Kidney (tissue), 14 donors: ENCODE results near the gene GLRX. TPM values are rescaled to one million over a fixed set of nuclear protein-coding genes. Genes with fewer than 3 reads are reported as not detected.

Source experiments
- DNase-seq, 5 donors: peaks; one replicate each; pipeline ENCODE4 v3.0.0-alpha.2; 2013 to 2020
- FAIRE-seq: peaks from 2 replicates; lab custom pipeline; 2012; peaks lifted over from hg19 to GRCh38; lab: Jason Lieb, UNC
- H3K27ac ChIP-seq, 2 donors: one replicate each; pipeline ENCODE4 v1.7.0; 2013; ENCODE audit warnings: low read depth in 2 of 2, low read length in 2 of 2, inconsistent platforms in 1 of 2
- H3K27me3 ChIP-seq: one replicate; pipeline ENCODE4 v1.7.1; 2013; ENCODE audit warnings: low read length, inconsistent platforms; ENCODE audit not compliant: control insufficient read depth, insufficient read depth
- H3K36me3 ChIP-seq, 3 donors: one replicate each; pipeline versions ENCODE4 v1.7.0 to v1.7.1; 2013; ENCODE audit warnings: low read length in 3 of 3, control low read depth in 1 of 3, inconsistent platforms in 1 of 3; ENCODE audit not compliant: insufficient read depth in 3 of 3, control insufficient read depth in 2 of 3
- H3K4me1 ChIP-seq, 3 donors: one replicate each; pipeline versions ENCODE4 v1.7.0 to v1.7.1; 2013; ENCODE audit warnings: low read length in 3 of 3, inconsistent platforms in 1 of 3, low read depth in 1 of 3; ENCODE audit not compliant: control insufficient read depth in 2 of 3, insufficient read depth in 2 of 3
- H3K4me3 ChIP-seq, 3 donors: one replicate each; pipeline versions ENCODE4 v1.7.0 to v1.8.1; 2013; ENCODE audit warnings: low read length in 3 of 3, control low read depth in 1 of 3, inconsistent platforms in 1 of 3
- H3K9ac ChIP-seq, 3 donors: one replicate each; pipeline versions ENCODE4 v1.7.0 to v1.7.1; 2013; ENCODE audit warnings: low read length in 3 of 3, control low read depth in 1 of 3, inconsistent platforms in 1 of 3
- H3K9me3 ChIP-seq, 3 donors: one replicate each; pipeline versions ENCODE4 v1.7.0 to v1.7.1; 2013; ENCODE audit warnings: low read length in 3 of 3, control low read depth in 1 of 3, inconsistent platforms in 1 of 3; ENCODE audit not compliant: control insufficient read depth in 2 of 3, insufficient read depth in 1 of 3
- CTCF ChIP-seq: IDR thresholded peaks from 3 replicates; pipeline ENCODE4 v1.5.1; 2012; ENCODE audit warnings: mild to moderate bottlenecking, moderate library complexity, borderline replicate concordance; ENCODE audit not compliant: insufficient read depth; ENCODE audit errors: extremely low read depth
- intact Hi-C: fragments of 100-400 bp; cut with DNase I; formaldehyde crosslinking; loops from one replicate; pipeline ENCODE4 v1.11.1; 2022
- polyA plus RNA-seq: library from polyadenylated mRNA; stranded (reverse); fragments of 350-450 nt; fragmentation: Illumina TruSeq; extraction: RNeasy Lipid Tissue Mini Kit (QIAGEN cat#74804); gene quantifications from one replicate; pipeline ENCODE4 v1.2.3, GENCODE V29; 2014; ENCODE audit warnings: low read depth, low replicate concordance; ENCODE audit not compliant: insufficient read depth
- total RNA-seq: library from RNA; stranded (reverse); fragmentation: NEBNext Ultra II Directional; extraction: Animal tissue kit (Norgen Biotek cat#: 25700); gene quantifications from one replicate; pipeline ENCODE4 v1.2.1, GENCODE V29; 2021
- donor health status: control.
- donor health status: control.
- donor health status: control.
- donor health status: control.
- donor health status: control.
- donor health status: DM: yes; HTN: yes; CAD: no.
- donor health status: Normal renal cell carcinoma (clear cell type).

The GLRX gene
- total and polyA plus RNA-seq, 2 donors from 2014 or later: 57.4 to 324 TPM

- Histone ChIP-seq H3K4me1 (peaks cover 0 to 9% (median 7%) of the 10 kb centered on the region in 3 donors), H3K27ac (peak overlapping the region in 1 of 2 donors; percentile 73), H3K9me3 (no peaks in the 10 kb centered on the region), H3K4me3 (peak overlapping the region in 2 of 3 donors; percentile 36 to 48), H3K27me3 (no peaks in the 10 kb centered on the region), H3K36me3 (no peaks in the 10 kb centered on the region), H3K9ac (no peak overlapping the region)
- intact Hi-C loops: no loop called here
- FAIRE-seq (no peak), DNase-seq (no peak)
- TF ChIP-seq CTCF: no peak
These were observed 13.3 kb upstream of the GLRX start for GRCh38 chr5:95835682-95836385.

- peaks cover 0 to 10% (median 7%) of the 10 kb centered on the region in 3 donors for H3K4me1 ChIP-seq
- intact Hi-C loops: no loop called here
- no peaks in the 10 kb centered on the region for H3K36me3 ChIP-seq
- no peak for TF ChIP-seq CTCF
- H3K4me3 ChIP-seq: no peak overlapping the region
- FAIRE-seq: no peak
- H3K9ac ChIP-seq: no peak overlapping the region
- DNase-seq: no peak
- no peak overlapping the region for H3K27ac ChIP-seq
- no peaks in the 10 kb centered on the region for H3K27me3 ChIP-seq
- no peaks in the 10 kb centered on the region for H3K9me3 ChIP-seq
These were observed 10.1 kb upstream of the GLRX start for GRCh38 chr5:95832664-95833063.

- no peak overlapping the region for H3K27ac ChIP-seq
- H3K36me3 ChIP-seq: no peaks in the 10 kb centered on the region
- FAIRE-seq (no peak), DNase-seq (no peak)
- H3K27me3 ChIP-seq: no peaks in the 10 kb centered on the region
- no peak overlapping the region for H3K9ac ChIP-seq
- no peak for TF ChIP-seq CTCF
- H3K4me3 ChIP-seq: no peak overlapping the region
- peaks cover 0 to 11% (median 2%) of the 10 kb centered on the region in 3 donors for H3K4me1 ChIP-seq
- no peaks in the 10 kb centered on the region for H3K9me3 ChIP-seq
- intact Hi-C loops: no loop called here
These were observed 7.7 kb upstream of the GLRX start for GRCh38 chr5:95830226-95830625.
